DMS153 (cell line): ENCODE data around the gene RAPGEF2.
"Not testable (repeated sequence)": the region's sequence is repeated elsewhere in the genome, so short reads cannot be mapped to it uniquely, and the experiment has no call there.

Experiments
- DNase-seq: peaks from one replicate; lab custom pipeline; 2025; lab: John Stamatoyannopoulos, UW

The RAPGEF2 gene

GRCh38 chr4:159102622-159103383 is at the start of gene RAPGEF2:
Gene RAPGEF2, plus strand, starts transcription at chr4:159103079. Its CDS starts 1,084 bp downstream, at chr4:159104163.
- peak; percentile 87 for DNase-seq

- no peak for DNase-seq
These were observed 47.0 kb upstream of the RAPGEF2 start for GRCh38 chr4:159055833-159056232.

- DNase-seq: no peak
These were observed 42.7 kb upstream of the RAPGEF2 start for GRCh38 chr4:159060161-159060560.

GRCh38 chr4:159062381-159062780 is 40.5 kb upstream of the RAPGEF2 start:
- DNase-seq: no peak

- DNase-seq: no peak
These were observed 37.2 kb upstream of the RAPGEF2 start for GRCh38 chr4:159065513-159066240.

GRCh38 chr4:159068139-159068538 is 34.7 kb upstream of the RAPGEF2 start:
- DNase-seq: not testable (repeated sequence)

GRCh38 chr4:159069922-159070321 is 33.0 kb upstream of the RAPGEF2 start:
- no peak for DNase-seq

- no peak for DNase-seq
These were observed 32.1 kb upstream of the RAPGEF2 start for GRCh38 chr4:159070742-159071141.

- no peak for DNase-seq
These were observed 31.5 kb upstream of the RAPGEF2 start for GRCh38 chr4:159071178-159071968.

GRCh38 chr4:159071969-159072765 is 30.7 kb upstream of the RAPGEF2 start:
- no peak for DNase-seq

- DNase-seq: no peak
These were observed 27.3 kb upstream of the RAPGEF2 start for GRCh38 chr4:159075531-159075932.

GRCh38 chr4:159077018-159077417 is 25.9 kb upstream of the RAPGEF2 start:
- DNase-seq: not testable (repeated sequence)

- no peak for DNase-seq
These were observed 25.0 kb upstream of the RAPGEF2 start for GRCh38 chr4:159077702-159078495.

GRCh38 chr4:159079074-159079473 is 23.8 kb upstream of the RAPGEF2 start:
- DNase-seq: no peak

GRCh38 chr4:159086606-159087005 is 16.3 kb upstream of the RAPGEF2 start:
- no peak for DNase-seq

GRCh38 chr4:159090255-159090654 is 12.6 kb upstream of the RAPGEF2 start:
- DNase-seq: no peak

- DNase-seq: not testable (repeated sequence)
These were observed 8.7 kb upstream of the RAPGEF2 start for GRCh38 chr4:159094156-159094555.

GRCh38 chr4:159096434-159096833 is 6.4 kb upstream of the RAPGEF2 start:
- no peak for DNase-seq

GRCh38 chr4:159097144-159097543 is 5.7 kb upstream of the RAPGEF2 start:
- no peak for DNase-seq

- DNase-seq: no peak
These were observed 5.1 kb upstream of the RAPGEF2 start for GRCh38 chr4:159097785-159098184.
